ENCODE results near the gene CD96.
"Not testable (repeated sequence)": the region's sequence is repeated elsewhere in the genome, so short reads cannot be mapped to it uniquely, and the experiment has no call there.

CD96 gene

DNA sequence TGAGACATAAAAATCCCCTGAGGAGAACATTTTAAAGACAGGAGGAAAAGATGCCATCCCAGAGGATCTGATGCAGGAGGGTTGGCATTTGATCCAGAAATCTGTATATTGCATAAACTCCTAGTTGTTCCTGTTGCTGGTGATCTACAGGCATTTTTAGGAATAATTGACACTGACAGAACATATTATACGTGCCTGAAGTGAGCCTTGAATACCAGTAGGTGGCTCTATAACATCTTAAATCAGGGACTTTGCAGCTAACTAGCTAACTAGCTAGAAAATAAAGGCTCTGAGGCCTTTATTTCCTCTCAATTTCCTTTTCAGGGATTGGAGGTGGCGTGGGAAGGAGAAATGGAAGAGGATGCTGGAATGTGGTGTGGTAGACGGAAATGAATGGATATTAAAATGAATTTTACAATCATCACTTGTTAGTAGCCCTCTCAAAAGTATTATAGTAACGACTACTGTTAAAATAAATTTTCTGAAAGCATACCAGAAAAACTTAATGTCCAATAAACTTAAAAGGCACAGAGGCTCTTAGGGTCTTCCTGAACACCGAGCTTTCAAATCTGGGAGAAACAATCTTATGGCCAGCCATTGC, 127.0 kb downstream of the CD96 start:
- no peak for DNase-seq (ENCODE audit: low read depth in 1 of 2, low spot score in 1 of 2)

DNA sequence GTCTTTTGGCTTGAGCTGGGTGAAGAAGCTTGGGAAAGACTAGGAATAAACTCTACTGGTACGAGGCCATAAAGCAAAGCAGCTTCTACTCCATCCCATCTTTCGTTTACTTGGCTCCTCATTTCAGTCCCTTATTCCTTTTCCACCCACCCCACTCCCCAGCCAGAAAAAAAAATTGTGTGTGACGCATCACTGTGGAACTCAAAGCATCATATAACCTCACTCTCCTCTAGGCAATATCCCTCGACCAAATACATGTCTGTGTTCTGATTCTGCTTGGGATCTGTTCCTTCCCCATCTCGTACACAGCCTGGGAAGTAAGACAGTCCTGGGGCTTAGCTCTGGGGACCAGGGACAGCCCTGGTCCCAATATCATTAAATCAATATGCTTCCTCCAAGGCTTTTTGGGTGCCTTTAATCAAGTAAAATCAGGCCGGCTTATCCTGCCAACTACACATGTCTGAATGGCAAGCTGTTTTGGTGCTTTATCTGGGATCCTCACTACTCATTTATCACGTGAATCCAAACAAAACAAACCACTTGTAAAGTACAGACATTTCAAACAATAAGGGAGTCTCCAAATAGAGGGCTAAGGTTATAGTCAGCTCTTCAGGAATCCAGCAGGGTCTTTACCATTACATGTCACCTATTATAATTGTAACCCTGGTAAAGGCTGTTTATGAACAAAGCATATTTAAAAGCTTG, 128.1 kb downstream of the CD96 start:
- DNase-seq (ENCODE audit: low read depth in 1 of 2, low spot score in 1 of 2) = no peak

DNA sequence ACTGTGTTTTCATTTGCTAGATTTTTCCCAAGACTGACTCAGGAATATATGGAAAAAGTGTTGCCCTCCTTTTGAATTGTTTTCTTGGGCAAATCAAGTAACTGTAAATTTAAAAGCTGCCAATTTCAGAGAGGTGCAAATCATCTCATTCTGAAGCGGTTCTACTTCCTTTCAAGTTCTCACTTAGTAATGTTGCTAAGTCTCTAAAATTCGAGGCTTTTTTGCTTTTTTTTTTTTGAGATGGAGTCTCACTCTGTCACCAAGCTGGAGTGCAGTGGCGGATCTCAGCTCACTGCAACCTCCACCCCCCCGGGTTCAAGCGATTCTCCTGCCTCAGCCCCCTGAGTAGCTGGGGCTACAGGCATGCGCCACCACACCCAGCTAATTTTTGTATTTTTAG, 130.5 kb downstream of the CD96 start:
- not testable (repeated sequence) for DNase-seq (ENCODE audit: low read depth in 1 of 2, low spot score in 1 of 2)

GRCh38 chr3:111675846-111676210, 133.8 kb downstream of the CD96 start:
- no peak for DNase-seq (ENCODE audit: low read depth in 1 of 2, low spot score in 1 of 2)

- DNase-seq (ENCODE audit: low read depth in 1 of 2, low spot score in 1 of 2) = no peak
Observed at GRCh38 chr3:111676211-111677006, 134.4 kb downstream of the CD96 start.

- no peak for DNase-seq (ENCODE audit: low read depth in 1 of 2, low spot score in 1 of 2)
Observed at GRCh38 chr3:111677007-111677392, 135.0 kb downstream of the CD96 start.

- no peak for DNase-seq (ENCODE audit: low read depth in 1 of 2, low spot score in 1 of 2)
Observed at GRCh38 chr3:111681661-111682426, 139.8 kb downstream of the CD96 start.

DNA sequence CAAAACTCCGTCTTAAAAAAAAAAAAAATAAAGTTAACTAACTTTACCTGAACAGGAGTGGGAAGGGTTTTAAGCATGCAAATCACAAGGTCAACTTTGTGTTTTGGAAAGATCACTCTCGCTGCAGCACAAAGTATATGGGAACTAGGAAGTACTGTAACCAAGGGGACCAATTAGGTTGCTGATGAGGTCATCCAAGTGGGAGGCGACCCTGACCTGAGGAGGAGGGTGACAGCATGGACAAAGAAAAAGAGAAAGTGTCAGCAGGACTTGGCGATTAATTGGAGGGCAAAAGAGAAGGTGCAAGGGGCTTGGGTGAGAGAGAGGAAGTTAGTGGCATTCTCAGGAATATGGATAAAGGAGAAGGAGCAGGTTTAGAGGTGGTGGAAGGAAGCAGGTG, 142.6 kb downstream of the CD96 start:
- DNase-seq (ENCODE audit: low read depth in 1 of 2, low spot score in 1 of 2) = no peak

GRCh38 chr3:111688190-111688800, 146.3 kb downstream of the CD96 start:
- no peak for DNase-seq (ENCODE audit: low read depth in 1 of 2, low spot score in 1 of 2)

DNA sequence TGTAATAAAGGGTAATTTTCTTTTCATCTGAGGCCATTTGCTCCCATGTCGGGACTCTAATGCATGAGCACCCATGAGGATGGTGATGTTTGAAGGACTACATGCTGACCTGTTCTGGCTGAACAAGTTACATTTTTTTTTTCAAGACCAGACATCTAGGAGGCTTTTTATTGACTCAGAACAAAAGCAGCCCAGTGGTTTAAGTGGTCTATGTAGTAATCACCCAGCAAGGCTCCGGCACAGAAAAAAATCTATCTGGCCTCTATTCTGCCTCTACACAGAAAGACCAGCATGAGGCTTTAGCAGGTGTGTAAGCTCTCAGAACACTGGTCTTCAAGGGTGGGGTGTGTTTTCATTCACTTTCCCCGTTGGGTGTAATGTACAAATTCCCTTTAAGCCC, 148.2 kb downstream of the CD96 start:
- DNase-seq (ENCODE audit: low read depth in 1 of 2, low spot score in 1 of 2) = no peak

- DNase-seq (ENCODE audit: low read depth in 1 of 2, low spot score in 1 of 2) = no peak
Observed at GRCh38 chr3:111691293-111691909, 149.4 kb downstream of the CD96 start.

- DNase-seq (ENCODE audit: low read depth in 1 of 2, low spot score in 1 of 2) = no peak
Observed at GRCh38 chr3:111692593-111693552, 150.9 kb downstream of the CD96 start.

- no peak for DNase-seq (ENCODE audit: low read depth in 1 of 2, low spot score in 1 of 2)
Observed at GRCh38 chr3:111694471-111694870, 152.5 kb downstream of the CD96 start.

- no peak for DNase-seq (ENCODE audit: low read depth in 1 of 2, low spot score in 1 of 2)
Observed at GRCh38 chr3:111695636-111696117, 153.7 kb downstream of the CD96 start.

DNA sequence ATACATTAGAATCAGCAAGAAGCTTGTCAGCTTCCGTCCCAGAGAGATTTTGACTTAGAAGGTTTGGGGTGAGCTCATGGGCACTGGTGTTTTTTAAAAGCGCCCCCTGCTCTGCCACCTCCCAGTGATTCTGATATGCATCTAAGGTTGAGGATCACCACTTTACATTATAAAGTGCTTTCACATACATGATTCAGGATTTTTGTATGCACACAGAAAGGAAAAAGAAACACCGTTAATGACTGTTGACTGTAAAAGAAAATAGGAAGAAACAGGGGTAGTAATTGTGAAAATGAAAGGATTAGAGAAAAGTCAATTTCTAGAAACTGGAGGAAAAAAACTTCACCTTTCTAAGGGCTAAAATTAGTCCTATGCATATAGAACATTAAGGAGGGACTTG, 158.1 kb downstream of the CD96 start:
- DNase-seq (ENCODE audit: low read depth in 1 of 2, low spot score in 1 of 2) = no peak

GRCh38 chr3:111701292-111701906, 159.4 kb downstream of the CD96 start:
- no peak for DNase-seq (ENCODE audit: low read depth in 1 of 2, low spot score in 1 of 2)
